Right cardiac atrium (tissue), 5 donors: ENCODE results near the gene TMEM115. TPM values are rescaled to one million over a fixed set of nuclear protein-coding genes. Genes with fewer than 3 reads are reported as not detected.

ENCODE experiments used
- polyA plus RNA-seq: library from polyadenylated mRNA; stranded (reverse); fragments of 200-250 nt; gene quantifications from one replicate; pipeline ENCODE4 v1.2.3, GENCODE V29; 2013
- total RNA-seq, 4 donors: library from RNA; stranded (reverse); fragmentation: NEBNext Ultra II Directional; extraction: Animal tissue kit (Norgen Biotek cat#: 25700); gene quantifications; one replicate each; pipeline ENCODE4 v1.2.1, GENCODE V29; 2021
- donor health status: healthy with polysubstance abuse.
- donor health status: DM: no; HTN: yes; CAD: no.
- donor health status: DM: no; HTN: no; CAD: no.
- donor health status: DM: no; HTN: yes; CAD: no; lungs with severe emphysema.
- donor health status: DM: yes; HTN: yes; CAD: no.

TMEM115 gene
- total and polyA plus RNA-seq, 5 donors: 28.7 to 33.3 (median 32.5) TPM

Other genes starting within 250 kb of the TMEM115 start
- gene SEMA3F, start 204.2 kb downstream of the TMEM115 start, total RNA-seq: 10 to 100 TPM in 2 of 4 donors, 1 to 10 TPM in 2; 7.3 to 15.2 (median 9.4) TPM
- 10.2 TPM for gene SEMA3F, start 204.2 kb downstream of the TMEM115 start, polyA plus RNA-seq
- gene GNAT1, start 167.9 kb downstream of the TMEM115 start, total RNA-seq: not detected
- not detected for gene GNAT1, start 167.9 kb downstream of the TMEM115 start, polyA plus RNA-seq
- 10 to 100 TPM in 1 of 4 donors, 1 to 10 TPM in 3; 5.0 to 10.4 (median 8.9) TPM for gene SLC38A3, start 154.2 kb downstream of the TMEM115 start, total RNA-seq
- 5.4 TPM for gene SLC38A3, start 154.2 kb downstream of the TMEM115 start, polyA plus RNA-seq
- gene GNAI2, start 123.3 kb downstream of the TMEM115 start, total RNA-seq: 100 to 1,000 TPM; 129 to 149 (median 148) TPM
- 122 TPM for gene GNAI2, start 123.3 kb downstream of the TMEM115 start, polyA plus RNA-seq
- gene SEMA3B, start 90.4 kb downstream of the TMEM115 start, total RNA-seq: 10 to 100 TPM; 19.2 to 33.9 (median 29.3) TPM
- 35.7 TPM for gene SEMA3B, start 90.4 kb downstream of the TMEM115 start, polyA plus RNA-seq
- 10 to 100 TPM in 2 of 4 donors, 1 to 10 TPM in 2; 1.4 to 15.7 (median 8.0) TPM for gene LSMEM2, start 80.4 kb downstream of the TMEM115 start, total RNA-seq
- 14.6 TPM for gene LSMEM2, start 80.4 kb downstream of the TMEM115 start, polyA plus RNA-seq
- gene IFRD2, start 67.1 kb downstream of the TMEM115 start, total RNA-seq: 10 to 100 TPM; 51.0 to 67.6 (median 56.9) TPM
- gene IFRD2, start 67.1 kb downstream of the TMEM115 start, polyA plus RNA-seq: 50.9 TPM
- 1 to 10 TPM; 1.1 to 2.4 (median 1.7) TPM for gene HYAL3, start 60.1 kb downstream of the TMEM115 start, total RNA-seq
- gene HYAL3, start 60.1 kb downstream of the TMEM115 start, polyA plus RNA-seq: 2.9 TPM
- gene NAA80, start 60.1 kb downstream of the TMEM115 start, total RNA-seq: 10 to 100 TPM in 1 of 4 donors, 1 to 10 TPM in 3; 8.1 to 11.5 (median 8.7) TPM
- 11.3 TPM for gene NAA80, start 60.1 kb downstream of the TMEM115 start, polyA plus RNA-seq
- 10 to 100 TPM; 17.8 to 33.7 (median 26.8) TPM for gene HYAL1, start 55.9 kb downstream of the TMEM115 start, total RNA-seq
- 25.4 TPM for gene HYAL1, start 55.9 kb downstream of the TMEM115 start, polyA plus RNA-seq
- 100 to 1,000 TPM in 1 of 4 donors, 10 to 100 TPM in 3; 40.9 to 114 (median 46.5) TPM for gene HYAL2, start 36.8 kb downstream of the TMEM115 start, total RNA-seq
- gene HYAL2, start 36.8 kb downstream of the TMEM115 start, polyA plus RNA-seq: 57.7 TPM
- 10 to 100 TPM; 28.9 to 33.0 (median 30.0) TPM for gene TUSC2, start 31.3 kb downstream of the TMEM115 start, total RNA-seq
- gene TUSC2, start 31.3 kb downstream of the TMEM115 start, polyA plus RNA-seq: 34.9 TPM
- 10 to 100 TPM; 15.6 to 19.1 (median 15.8) TPM for gene RASSF1, start 18.7 kb downstream of the TMEM115 start, total RNA-seq
- gene RASSF1, start 18.7 kb downstream of the TMEM115 start, polyA plus RNA-seq: 20.4 TPM
- under 1 TPM; 0.20 to 0.40 (median 0.29) TPM for gene ZMYND10, start 13.8 kb downstream of the TMEM115 start, total RNA-seq
- 0.25 TPM for gene ZMYND10, start 13.8 kb downstream of the TMEM115 start, polyA plus RNA-seq
- gene NPRL2, start 8.7 kb downstream of the TMEM115 start, total RNA-seq: 10 to 100 TPM; 18.4 to 24.3 (median 19.3) TPM
- gene NPRL2, start 8.7 kb downstream of the TMEM115 start, polyA plus RNA-seq: 16.7 TPM
- 10 to 100 TPM in 2 of 4 donors, 1 to 10 TPM in 2; 8.5 to 11.1 (median 10.4) TPM for gene CYB561D2, start 8.7 kb downstream of the TMEM115 start, total RNA-seq
- gene CYB561D2, start 8.7 kb downstream of the TMEM115 start, polyA plus RNA-seq: 10.8 TPM
- 10 to 100 TPM in 3 of 4 donors, 1 to 10 TPM in 1; 8.7 to 56.1 (median 40.9) TPM for gene CACNA2D2, start 144.1 kb upstream of the TMEM115 start, total RNA-seq
- 25.7 TPM for gene CACNA2D2, start 144.1 kb upstream of the TMEM115 start, polyA plus RNA-seq
- gene C3orf18, start 208.2 kb upstream of the TMEM115 start, total RNA-seq: 10 to 100 TPM; 27.2 to 44.2 (median 40.6) TPM
- gene C3orf18, start 208.2 kb upstream of the TMEM115 start, polyA plus RNA-seq: 29.5 TPM
- 10 to 100 TPM; 14.0 to 18.3 (median 15.8) TPM for gene HEMK1, start 210.0 kb upstream of the TMEM115 start, total RNA-seq
- 16.6 TPM for gene HEMK1, start 210.0 kb upstream of the TMEM115 start, polyA plus RNA-seq